ENCODE data around the gene TCF12. TPM values are rescaled to one million over a fixed set of nuclear protein-coding genes. Genes with fewer than 3 reads are reported as not detected.

TCF12 gene
- polyA plus RNA-seq, 1 experiment: 447 TPM

- ChIA-PET CTCF (interaction anchor here (0.8 kb wide), 1 partner anchor 218 kb away, joined by 5 read pairs; no protein-coding TSS in a partner anchor), POLR2A (no interaction called here)
- peak overlapping the region; percentile 87 for H3K4me3 ChIP-seq (ENCODE audit: low read depth, low read length)
- peaks cover 3% of the 10 kb centered on the region; the same call in 1 of the 2 replicates for H3K9me3 ChIP-seq (ENCODE audit: control insufficient read depth, insufficient read depth, low read length)
- TF ChIP-seq CTCF (IDR thresholded peaks at IDR 0.05; ENCODE audit: low read depth, low read length): no peak
- no peak for DNase-seq (ENCODE audit: low read depth, low spot score)
- no peaks in the 10 kb centered on the region for H3K27me3 ChIP-seq (ENCODE audit: control insufficient read depth, insufficient read depth, low read length)
- H3K27ac ChIP-seq (ENCODE audit: low read depth, low read length): no peak overlapping the region
Observed at GRCh38 chr15:56920367-56920627, 1.9 kb downstream of the TCF12 start.

GRCh38 chr15:56923174-56923591, 4.7 kb downstream of the TCF12 start:
- CTCF ChIA-PET: interaction anchor here (0.6 to 1.2 kb wide), 2 partner anchors 53 to 216 kb away, joined by 3 read pairs; no protein-coding TSS in a partner anchor
- Histone ChIP-seq H3K4me3 (ENCODE audit: low read depth, low read length) (no peak overlapping the region), H3K9me3 (ENCODE audit: control insufficient read depth, insufficient read depth, low read length) (no peaks in the 10 kb centered on the region), H3K27me3 (ENCODE audit: control insufficient read depth, insufficient read depth, low read length) (no peaks in the 10 kb centered on the region), H3K27ac (ENCODE audit: low read depth, low read length) (no peak overlapping the region)
- DNase-seq (ENCODE audit: low read depth, low spot score): no peak
- TF ChIP-seq CTCF (IDR thresholded peaks at IDR 0.05; ENCODE audit: low read depth, low read length): no peak
- POLR2A ChIA-PET: no interaction called here

- no peak for TF ChIP-seq CTCF (IDR thresholded peaks at IDR 0.05; ENCODE audit: low read depth, low read length)
- ChIA-PET POLR2A (interaction anchor here (0.5 kb wide), 1 partner anchor 19 kb away, joined by 3 read pairs; no protein-coding TSS in a partner anchor), CTCF (interaction anchor here (1.6 kb wide), 1 partner anchor 10 kb away, joined by 4 read pairs; the partner anchor contains the start of gene TCF12)
- H3K27me3 ChIP-seq (ENCODE audit: control insufficient read depth, insufficient read depth, low read length): no peaks in the 10 kb centered on the region
- no peak overlapping the region for H3K4me3 ChIP-seq (ENCODE audit: low read depth, low read length)
- H3K9me3 ChIP-seq (ENCODE audit: control insufficient read depth, insufficient read depth, low read length): no peaks in the 10 kb centered on the region
- no peak overlapping the region for H3K27ac ChIP-seq (ENCODE audit: low read depth, low read length)
- DNase-seq (ENCODE audit: low read depth, low spot score): no peak
Observed at GRCh38 chr15:56927816-56928215, 9.4 kb downstream of the TCF12 start.

- no peak for TF ChIP-seq CTCF (IDR thresholded peaks at IDR 0.05; ENCODE audit: low read depth, low read length)
- H3K27ac ChIP-seq (ENCODE audit: low read depth, low read length): no peak overlapping the region
- H3K9me3 ChIP-seq (ENCODE audit: control insufficient read depth, insufficient read depth, low read length): no peaks in the 10 kb centered on the region
- CTCF ChIA-PET: interaction anchor here (0.7 kb wide), 1 partner anchor 438 kb away, joined by 3 read pairs; no protein-coding TSS in a partner anchor
- no peaks in the 10 kb centered on the region for H3K27me3 ChIP-seq (ENCODE audit: control insufficient read depth, insufficient read depth, low read length)
- no peak for DNase-seq (ENCODE audit: low read depth, low spot score)
- H3K4me3 ChIP-seq (ENCODE audit: low read depth, low read length): no peak overlapping the region
- POLR2A ChIA-PET: no interaction called here
Observed at GRCh38 chr15:56929399-56929798, 11.0 kb downstream of the TCF12 start.

- CTCF ChIA-PET: interaction anchor here (0.7 to 1.5 kb wide), 2 partner anchors 438 to 439 kb away, joined by 3 read pairs; no protein-coding TSS in a partner anchor
- POLR2A ChIA-PET: no interaction called here
- Histone ChIP-seq H3K9me3 (ENCODE audit: control insufficient read depth, insufficient read depth, low read length) (no peaks in the 10 kb centered on the region), H3K27me3 (ENCODE audit: control insufficient read depth, insufficient read depth, low read length) (no peaks in the 10 kb centered on the region), H3K4me3 (ENCODE audit: low read depth, low read length) (no peak overlapping the region), H3K27ac (ENCODE audit: low read depth, low read length) (no peak overlapping the region)
- TF ChIP-seq CTCF (IDR thresholded peaks at IDR 0.05; ENCODE audit: low read depth, low read length): no peak
- DNase-seq (ENCODE audit: low read depth, low spot score): no peak
Observed at GRCh38 chr15:56929933-56930332, 11.5 kb downstream of the TCF12 start.

All from AG04450 (cell line).